HCEC 1CT (cell line): ENCODE results near the gene MAPK10.
"Not testable (repeated sequence)": the region's sequence is repeated elsewhere in the genome, so short reads cannot be mapped to it uniquely, and the experiment has no call there.

Source experiments
- DNase-seq: peaks from one replicate; pipeline ENCODE4 v3.0.0-alpha.2; 2017

The MAPK10 gene

GRCh38 chr4:86178211-86178610 is 181.6 kb downstream of the MAPK10 start:
- no peak for DNase-seq

GRCh38 chr4:86174506-86174905 is 185.3 kb downstream of the MAPK10 start:
- no peak for DNase-seq

DNA sequence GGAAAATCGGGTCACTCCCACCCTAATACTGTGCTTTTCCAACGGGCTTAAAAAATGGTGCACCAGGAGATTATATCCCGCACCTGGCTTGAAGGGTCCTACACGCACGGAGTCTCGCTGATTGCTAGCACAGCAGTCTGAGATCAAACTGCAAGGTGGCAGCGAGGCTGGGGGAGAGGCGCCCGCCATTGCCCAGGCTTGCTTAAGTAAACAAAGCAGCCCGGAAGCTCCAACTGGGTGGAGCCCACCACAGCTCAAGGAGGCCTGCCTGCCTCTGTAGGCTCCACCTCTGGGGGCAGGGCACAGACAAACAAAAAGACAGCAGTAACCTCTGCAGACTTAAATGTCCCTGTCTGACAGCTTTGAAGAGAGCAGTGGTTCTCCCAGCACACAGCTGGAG is 191.5 kb downstream of the MAPK10 start:
- DNase-seq, result not testable (repeated sequence)

- no peak for DNase-seq
Observed at GRCh38 chr4:86160426-86160825, 199.4 kb downstream of the MAPK10 start.

GRCh38 chr4:86159216-86159615 is 200.6 kb downstream of the MAPK10 start:
- no peak for DNase-seq

DNA sequence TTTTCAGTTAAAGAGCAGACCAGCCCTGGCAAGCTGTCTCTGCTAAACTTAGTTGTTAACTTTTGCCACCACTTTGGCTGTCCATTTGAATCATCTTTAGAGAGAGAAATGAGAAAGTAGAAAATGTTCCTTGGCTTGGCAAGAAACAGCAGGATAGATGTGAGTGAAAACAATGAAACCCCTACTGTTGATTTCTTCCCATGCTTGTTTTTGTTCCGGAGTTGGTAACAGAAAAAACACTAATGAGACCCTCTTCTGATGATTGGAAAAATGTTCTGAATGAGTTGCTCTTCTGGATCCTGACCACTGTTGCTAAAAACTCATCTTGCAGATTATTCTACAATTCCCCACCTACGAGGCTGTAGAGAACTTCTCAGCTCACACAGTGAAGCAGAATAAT is 203.3 kb downstream of the MAPK10 start:
- no peak for DNase-seq

GRCh38 chr4:86155766-86156165 is 204.1 kb downstream of the MAPK10 start:
- no peak for DNase-seq

DNA sequence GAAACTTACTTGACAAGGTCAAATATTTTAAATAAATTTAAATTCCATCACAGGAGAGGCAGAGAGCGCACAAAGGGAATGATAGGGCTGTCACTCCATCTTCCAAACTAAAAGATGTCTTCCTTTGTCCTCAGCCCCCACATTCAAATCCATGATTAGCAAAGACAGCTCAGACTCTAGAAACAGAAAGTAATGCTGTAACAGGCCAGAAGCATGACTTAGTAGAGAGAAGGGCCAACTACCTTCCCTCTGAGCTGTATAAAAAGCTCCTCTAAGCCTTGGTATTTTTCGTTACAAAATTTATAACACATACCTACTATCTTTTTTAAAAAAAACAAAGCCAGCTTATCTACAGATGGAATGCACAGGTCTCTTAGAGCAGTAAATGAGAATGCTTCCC is 207.4 kb downstream of the MAPK10 start:
- no peak for DNase-seq

GRCh38 chr4:86151196-86151595 is 208.7 kb downstream of the MAPK10 start:
- DNase-seq, result no peak

GRCh38 chr4:86141161-86141560 is 218.7 kb downstream of the MAPK10 start:
- DNase-seq, result no peak

GRCh38 chr4:86132468-86132867 is 227.4 kb downstream of the MAPK10 start:
- no peak for DNase-seq

DNA sequence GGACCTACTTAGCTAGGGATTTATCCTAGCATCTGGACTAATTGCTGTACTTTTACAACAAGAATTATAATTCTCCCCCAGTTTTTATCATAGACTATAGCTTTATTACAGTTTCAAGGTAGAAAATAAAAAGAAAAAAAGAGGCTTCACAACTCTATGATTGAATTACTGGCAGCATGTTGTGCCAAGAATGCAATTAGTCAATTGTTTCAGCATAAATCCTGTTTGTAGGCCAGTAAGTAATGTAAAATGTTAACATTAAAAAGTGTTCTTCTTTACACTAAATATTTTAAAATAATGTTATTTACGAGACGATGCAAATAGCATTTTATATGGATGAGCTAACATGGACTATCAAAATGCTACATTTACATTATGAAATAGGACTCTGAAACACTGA is 228.4 kb downstream of the MAPK10 start:
- DNase-seq, result no peak

- peak; percentile 3 for DNase-seq
Observed at GRCh38 chr4:86130160-86130933, 229.5 kb downstream of the MAPK10 start.

DNA sequence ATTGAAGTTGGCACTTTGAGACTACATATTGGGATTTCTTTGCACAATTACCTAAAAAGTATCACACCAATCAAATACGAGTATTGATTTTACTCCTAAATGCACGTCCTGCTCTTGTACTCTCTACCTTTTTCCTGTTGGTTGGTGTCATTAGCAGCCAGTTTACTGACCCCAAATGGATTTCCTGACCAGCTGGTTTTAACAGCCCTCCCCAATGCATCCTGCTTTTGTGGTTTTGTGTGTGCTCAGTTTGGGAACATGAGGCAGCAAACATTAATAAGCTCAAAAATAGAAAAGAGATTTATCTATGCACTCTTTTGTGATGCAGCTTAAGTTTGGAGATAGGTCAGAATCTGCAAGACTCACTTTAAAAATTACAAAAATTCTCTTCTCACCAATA is 230.3 kb downstream of the MAPK10 start:
- DNase-seq, result no peak

DNA sequence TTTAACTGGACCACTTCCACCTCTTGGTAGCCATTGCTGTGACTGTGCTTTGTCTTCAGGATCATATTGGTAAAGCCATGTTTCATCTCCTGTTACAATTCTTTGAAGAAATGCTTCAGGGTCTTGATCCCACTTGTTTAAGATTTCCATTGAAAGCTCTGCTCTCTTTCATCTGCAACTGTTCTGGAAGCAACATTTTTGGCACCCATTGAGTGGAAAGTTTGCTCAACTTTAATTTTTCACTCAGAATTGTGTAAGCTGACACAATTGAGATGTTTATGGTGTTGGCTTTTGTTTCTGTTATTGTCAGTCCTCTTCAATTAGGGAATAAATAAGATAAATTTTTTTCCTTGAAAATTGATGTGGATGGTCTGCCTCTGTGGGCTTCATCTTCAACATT is 237.4 kb downstream of the MAPK10 start:
- DNase-seq, result no peak

GRCh38 chr4:86118711-86119110 is 241.1 kb downstream of the MAPK10 start:
- DNase-seq, result no peak

DNA sequence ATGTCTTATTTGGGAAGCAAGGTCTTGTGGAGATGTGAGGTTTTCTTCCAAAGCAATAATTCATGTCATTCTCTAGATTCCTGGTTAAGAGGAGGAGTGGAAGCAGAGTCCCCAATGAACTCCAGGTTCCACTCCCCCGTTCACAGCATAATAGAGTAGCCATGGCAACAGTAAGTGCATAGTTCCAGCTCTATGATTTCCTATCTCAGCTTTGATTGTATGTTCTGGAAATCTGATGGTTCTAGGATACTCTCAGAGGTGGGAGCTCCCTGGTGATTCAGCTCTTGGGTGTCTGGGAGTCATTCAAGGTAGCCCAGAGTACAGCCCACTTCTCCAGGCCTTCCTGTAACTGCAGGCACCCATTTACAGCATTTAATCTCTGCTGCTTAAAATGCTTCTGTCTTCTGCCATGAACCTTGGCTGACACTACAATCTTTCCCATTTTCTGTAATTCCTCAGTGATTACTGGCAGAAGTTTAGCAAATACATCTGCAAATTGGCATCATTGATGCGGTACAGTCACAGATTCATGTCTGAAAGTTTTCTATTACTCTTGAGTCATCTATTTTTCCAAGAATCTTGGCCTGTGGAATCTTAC is 242.0 kb downstream of the MAPK10 start:
- DNase-seq, result peak; percentile 36

- DNase-seq, result no peak
Observed at GRCh38 chr4:86114563-86114962, 245.3 kb downstream of the MAPK10 start.

DNA sequence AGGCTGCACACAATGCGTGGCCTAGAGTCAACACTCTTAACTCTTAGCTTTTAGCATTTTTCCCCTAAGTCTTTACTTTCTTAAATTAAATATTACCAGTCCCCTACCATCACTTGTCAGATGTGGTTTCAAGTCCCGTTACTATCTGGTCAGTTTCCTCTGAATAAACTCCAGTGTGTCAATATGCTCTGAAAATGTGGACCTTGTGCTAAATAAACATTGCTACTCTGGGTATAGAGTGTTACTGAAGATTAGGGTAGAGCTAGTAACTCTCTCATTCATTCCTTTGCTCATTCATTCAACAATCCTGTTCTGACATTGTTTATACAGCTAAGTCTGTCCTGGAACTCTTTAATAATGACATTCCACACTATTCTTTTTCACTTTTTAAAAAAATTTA is 251.0 kb downstream of the MAPK10 start:
- no peak for DNase-seq

GRCh38 chr4:86108137-86108536 is 251.7 kb downstream of the MAPK10 start:
- DNase-seq, result no peak

DNA sequence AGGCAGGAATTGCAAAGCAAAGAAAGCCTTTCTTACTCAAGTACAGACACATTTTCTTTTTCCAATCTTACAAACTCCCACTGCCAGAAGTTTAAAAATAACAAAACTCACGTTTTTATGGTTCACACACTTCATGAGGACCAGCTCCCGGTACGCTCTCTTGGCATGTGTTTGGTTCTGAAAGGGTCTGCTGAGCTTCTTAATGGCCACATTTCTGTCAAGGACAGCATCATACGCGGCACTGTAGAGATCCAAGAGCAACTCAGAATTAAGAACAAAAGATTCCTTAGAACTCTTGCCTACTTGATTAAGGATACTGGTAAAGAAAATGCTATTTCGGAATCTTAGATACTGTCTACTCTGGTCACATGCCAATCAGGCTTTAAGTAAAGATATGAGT is 252.7 kb downstream of the MAPK10 start:
- no peak for DNase-seq

- DNase-seq, result no peak
Observed at GRCh38 chr4:86106475-86106874, 253.4 kb downstream of the MAPK10 start.

DNA sequence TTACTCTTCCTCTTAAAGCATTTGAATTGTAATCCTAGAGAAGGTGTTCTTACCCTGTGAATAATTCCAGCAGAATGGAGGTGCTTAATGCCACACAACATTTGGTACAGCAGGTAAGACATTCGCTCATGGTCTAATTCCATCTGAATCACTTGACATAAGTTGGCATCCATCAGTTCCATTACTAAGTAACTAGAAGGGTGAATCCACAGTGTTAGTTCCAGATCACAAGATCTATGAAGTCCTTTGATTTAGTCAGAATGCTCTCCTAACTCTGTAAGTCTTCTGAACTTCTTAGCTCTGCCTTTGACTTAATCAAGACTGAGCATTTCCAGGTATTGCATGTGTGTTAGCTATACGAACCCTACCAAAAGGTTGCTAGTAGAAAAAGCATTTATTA is 258.0 kb downstream of the MAPK10 start:
- DNase-seq, result no peak

DNA sequence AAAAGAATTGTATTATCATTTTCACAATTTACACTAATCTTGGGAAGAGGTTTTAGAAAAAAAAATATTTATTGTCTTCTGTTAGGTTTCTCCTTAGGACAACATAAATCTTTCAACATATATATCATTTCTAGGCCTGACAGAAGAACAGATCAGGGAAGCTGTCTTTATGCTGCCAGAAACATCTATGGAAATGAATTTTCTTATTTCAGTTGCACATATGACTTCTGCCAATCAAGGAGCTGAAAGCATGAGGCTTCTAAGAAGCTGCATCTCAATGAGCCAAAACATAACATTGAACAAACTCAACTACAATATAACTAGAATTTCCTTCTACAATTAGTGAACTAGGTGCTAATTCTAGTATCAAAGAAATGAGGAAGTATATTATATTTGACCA is 258.4 kb downstream of the MAPK10 start:
- DNase-seq, result no peak
